H1 (cell line): Measurements from ENCODE around the gene TRAPPC11. TPM values are rescaled to one million over a fixed set of nuclear protein-coding genes. Genes with fewer than 3 reads are reported as not detected.

Experiments
- POU5F1 ChIP-seq: IDR thresholded peaks from 2 replicates; pipeline ENCODE4 v1.6.1; 2011; ENCODE audit warnings: low read depth, mild to moderate bottlenecking, low read length, moderate library complexity
- SRF ChIP-seq: IDR thresholded peaks from 2 replicates; pipeline ENCODE4 v1.6.1; 2011; ENCODE audit warnings: mild to moderate bottlenecking, low read depth, low read length, moderate library complexity
- polyA plus RNA-seq, 7 experiments: library from polyadenylated mRNA; depleted of rRNA in 3 of 7; stranded (reverse) in 5 of 7; unstranded in 2 of 7; fragments of >200 nt in 5 of 7; fragments of 200-250 nt in 2 of 7; gene quantifications; 1 replicate in 5 of 7; 2 replicates in 1 of 7; 4 replicates in 1 of 7; pipeline versions ENCODE4 v1.2.1 to v1.2.3, GENCODE V29; 2011 to 2013; ENCODE audit warnings: missing spikeins in 2 of 7, mixed read lengths in 2 of 7
- total RNA-seq: library from RNA; stranded (reverse); fragmentation: NEBNext Ultra II Directional; extraction: Animal tissue kit (Norgen Biotek cat#: 25700); gene quantifications from 2 replicates; pipeline ENCODE4 v1.2.1, GENCODE V29; 2021

Gene TRAPPC11
- total and polyA plus RNA-seq, 2 of the 8 experiments (the other 6 are each of a cell fraction or from before 2014, with no cell fraction given): 19.2 to 25.9 TPM

GRCh38 chr4:183610033-183610432 is 49.1 kb upstream of the TRAPPC11 start (continued):
- no peak for TF ChIP-seq POU5F1
- TF ChIP-seq SRF: no peak
- TF ChIP-seq, all 59 proteins: peak for 2
